GM12873 (cell line): ENCODE data around the gene POU6F1.

Experiments
- TF ChIP-seq, protein P1 (sequence below): IDR thresholded peaks from 2 replicates; pipeline ENCODE4 v1.5.1; 2012; ENCODE audit warnings: low read depth, mild to moderate bottlenecking, moderate library complexity, low read length, control low read depth; ENCODE audit not compliant: insufficient read depth; ENCODE audit errors: missing control alignments

Gene POU6F1

DNA sequence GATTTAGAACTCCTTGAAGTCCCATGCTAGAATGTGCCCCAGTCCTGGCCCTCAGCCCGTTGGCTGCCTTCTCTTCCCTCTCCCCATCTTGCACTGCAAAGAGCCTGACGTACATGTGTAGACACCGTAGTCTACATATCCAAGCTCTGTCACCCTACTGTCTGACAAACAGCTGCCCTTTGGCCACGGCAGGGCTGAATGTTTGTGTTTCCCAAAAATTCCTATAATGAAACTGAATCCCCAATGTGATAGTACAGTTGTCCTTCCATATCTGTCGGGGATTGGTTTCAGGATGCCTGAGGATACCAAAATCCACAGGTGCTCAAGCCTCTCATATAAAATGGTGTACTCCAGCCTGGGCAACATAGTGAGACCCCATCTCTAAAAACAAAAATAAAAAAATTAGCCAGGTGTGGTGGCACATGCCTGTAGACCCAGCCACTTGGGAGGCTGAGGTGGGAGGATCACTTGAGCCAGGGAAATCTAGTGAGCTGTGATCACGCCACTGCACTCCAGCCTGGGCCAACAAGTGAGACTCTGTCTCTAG, 32.6 kb downstream of the POU6F1 start:
- TF ChIP-seq, protein P1, sequence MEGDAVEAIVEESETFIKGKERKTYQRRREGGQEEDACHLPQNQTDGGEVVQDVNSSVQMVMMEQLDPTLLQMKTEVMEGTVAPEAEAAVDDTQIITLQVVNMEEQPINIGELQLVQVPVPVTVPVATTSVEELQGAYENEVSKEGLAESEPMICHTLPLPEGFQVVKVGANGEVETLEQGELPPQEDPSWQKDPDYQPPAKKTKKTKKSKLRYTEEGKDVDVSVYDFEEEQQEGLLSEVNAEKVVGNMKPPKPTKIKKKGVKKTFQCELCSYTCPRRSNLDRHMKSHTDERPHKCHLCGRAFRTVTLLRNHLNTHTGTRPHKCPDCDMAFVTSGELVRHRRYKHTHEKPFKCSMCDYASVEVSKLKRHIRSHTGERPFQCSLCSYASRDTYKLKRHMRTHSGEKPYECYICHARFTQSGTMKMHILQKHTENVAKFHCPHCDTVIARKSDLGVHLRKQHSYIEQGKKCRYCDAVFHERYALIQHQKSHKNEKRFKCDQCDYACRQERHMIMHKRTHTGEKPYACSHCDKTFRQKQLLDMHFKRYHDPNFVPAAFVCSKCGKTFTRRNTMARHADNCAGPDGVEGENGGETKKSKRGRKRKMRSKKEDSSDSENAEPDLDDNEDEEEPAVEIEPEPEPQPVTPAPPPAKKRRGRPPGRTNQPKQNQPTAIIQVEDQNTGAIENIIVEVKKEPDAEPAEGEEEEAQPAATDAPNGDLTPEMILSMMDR, result no peak

DNA sequence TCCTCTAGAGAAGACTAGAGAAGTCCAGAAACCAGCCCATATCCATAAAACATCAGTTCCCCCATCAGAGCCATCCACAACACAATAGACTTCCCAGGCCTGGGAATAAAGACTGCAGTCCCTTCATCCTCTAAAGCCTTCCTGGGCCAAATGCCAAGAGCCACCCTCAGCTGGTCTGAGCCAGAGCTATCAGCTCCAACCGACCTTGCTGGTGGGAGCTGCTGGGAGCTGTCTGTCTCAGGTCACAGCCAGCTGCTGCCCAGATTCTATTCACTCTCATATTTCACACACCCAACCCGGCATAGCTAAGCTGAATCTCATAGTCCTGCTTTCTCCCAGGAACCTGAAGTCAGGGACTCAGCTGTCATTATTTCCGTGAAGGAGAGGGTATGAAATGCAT, 34.0 kb downstream of the POU6F1 start:
- TF ChIP-seq, protein P1, result no peak

DNA sequence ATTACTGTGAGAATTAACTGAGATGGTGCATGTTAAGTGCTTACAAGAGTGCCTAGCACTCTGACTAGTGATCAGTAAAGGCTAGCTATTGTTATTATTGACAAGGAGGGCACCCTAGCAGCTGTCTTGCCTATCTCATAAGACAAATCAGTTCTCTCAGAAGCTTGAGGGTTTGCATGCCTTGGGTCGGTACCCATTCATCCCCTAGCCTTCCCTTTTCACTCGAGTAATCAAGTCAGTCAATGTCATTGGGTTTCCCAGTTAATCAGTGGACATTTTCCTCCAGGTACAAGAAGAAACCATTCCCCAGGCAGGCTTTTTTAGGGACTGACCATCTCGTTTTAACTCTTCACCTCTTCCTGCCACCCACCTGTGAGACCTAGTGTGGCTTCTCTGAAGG, 34.5 kb downstream of the POU6F1 start:
- TF ChIP-seq, protein P1, result no peak

DNA sequence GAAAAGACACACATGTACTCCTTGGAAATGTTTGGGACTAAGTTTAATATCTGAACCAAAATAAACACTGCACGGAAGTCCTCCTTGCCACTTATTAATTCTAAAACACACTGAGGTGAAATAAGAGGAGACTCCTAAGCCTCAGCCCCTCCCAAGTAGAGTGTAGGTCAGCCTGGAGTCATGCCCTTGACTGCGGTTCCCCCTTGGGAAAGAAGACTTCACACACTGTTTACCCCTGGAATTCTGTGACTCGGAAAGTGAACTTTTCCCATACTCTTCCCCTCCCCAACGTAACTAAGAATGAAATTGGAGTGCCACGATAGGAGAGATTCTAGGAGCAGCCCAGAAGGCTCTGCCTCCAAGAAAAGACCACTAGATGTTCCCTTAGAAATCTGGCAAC, 36.3 kb downstream of the POU6F1 start:
- TF ChIP-seq, protein P1, result no peak

DNA sequence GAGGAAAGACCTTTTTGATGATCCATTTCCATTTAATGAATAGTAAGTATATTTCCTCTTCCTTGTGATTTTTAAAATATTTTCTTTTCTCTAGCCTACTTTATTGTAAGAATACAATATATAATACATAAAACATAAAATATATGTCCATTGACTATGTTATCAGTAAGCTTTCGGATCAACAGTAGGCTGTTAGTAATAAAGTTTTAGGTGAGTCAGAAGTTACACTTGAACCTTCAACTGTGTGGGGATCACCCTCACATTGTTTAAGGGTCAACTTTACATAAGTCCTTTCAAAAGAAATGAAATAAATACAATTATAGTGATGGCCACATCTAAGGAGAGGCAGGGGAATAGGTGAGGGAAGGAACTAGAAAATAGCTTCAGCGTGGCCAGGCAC, 40.0 kb downstream of the POU6F1 start:
- TF ChIP-seq, protein P1, result no peak

DNA sequence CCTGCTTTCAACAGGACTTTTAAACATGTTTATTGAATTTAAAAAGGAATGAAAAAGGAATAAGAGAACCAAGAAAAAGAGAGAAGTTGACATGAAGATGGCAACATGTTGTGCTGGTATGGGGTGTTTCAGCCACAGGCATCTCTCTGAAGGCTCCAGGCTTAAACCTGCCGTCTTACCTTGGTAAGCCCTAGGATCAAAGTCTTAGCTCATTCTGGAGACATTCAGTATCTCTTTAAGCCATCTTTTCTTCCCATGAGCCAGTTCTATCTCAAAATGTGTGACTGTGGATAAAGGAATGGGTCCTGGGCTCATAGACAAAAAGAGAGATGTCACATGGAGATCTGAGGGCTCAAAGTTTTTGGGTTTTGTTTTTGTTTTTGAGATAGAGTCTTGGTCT, 43.4 kb downstream of the POU6F1 start:
- TF ChIP-seq, protein P1, result no peak

DNA sequence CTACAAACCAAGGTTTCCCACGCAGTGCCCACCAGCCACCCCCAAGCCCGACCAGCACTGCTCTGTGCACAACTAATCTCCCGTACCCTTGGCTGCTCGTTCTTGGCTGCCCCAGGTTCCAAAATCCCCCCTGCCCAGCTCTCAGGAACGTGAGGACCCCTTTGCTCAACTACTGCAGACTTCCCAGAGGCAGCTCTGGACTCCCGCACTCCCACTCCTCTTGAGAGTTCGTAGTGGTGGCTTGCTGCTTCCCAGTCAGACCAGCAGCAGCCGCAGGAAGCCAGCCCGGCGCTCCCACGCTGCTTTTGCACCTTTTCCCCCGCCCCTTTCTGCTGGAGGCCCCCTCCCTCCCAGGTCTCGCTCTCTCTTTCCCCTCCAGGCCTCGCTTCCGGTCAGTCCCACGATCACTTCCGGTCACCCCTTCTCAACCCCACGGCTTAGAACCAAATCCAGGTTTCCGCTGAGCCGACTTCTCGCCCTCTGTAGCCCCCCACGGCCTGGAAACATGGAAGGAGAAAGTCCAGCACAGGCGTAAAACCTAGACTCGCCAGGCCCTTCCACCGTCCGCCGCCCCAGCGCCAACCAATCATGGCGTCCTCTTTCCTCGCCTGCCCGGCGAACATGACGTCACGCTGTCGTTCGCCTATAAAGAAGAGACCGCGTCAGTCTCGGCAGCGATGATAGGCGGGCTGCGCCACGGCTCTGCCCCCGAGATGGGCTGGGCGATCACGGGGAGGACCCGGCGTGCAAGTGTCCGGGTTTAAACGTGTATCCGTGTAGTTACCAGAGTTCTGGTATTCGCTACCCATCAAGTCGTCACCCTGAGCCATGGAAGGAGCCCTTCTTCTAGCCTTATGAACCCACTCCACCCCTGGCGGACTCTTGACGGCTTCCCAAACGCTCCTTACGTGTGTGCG, 45.1 kb downstream of the POU6F1 start, which contains the start of gene TFCP2:
TFCP2 (minus strand) TSS at position 621 of the 917 bp plus-strand sequence. CDS start 713 bp downstream, outside the sequence.
- TF ChIP-seq, protein P1, result no peak
